Astrocyte (in vitro differentiated cells and primary cell): ENCODE measurements around the gene AFF2. TPM values are rescaled to one million over a fixed set of nuclear protein-coding genes. Genes with fewer than 3 reads are reported as not detected.

Source experiments
- DNase-seq: peaks from one replicate; pipeline ENCODE4 v3.0.0-alpha.2; 2010; ENCODE audit warnings: low read depth
- FAIRE-seq: peaks from 2 replicates; lab custom pipeline; 2011; peaks lifted over from hg19 to GRCh38; lab: Jason Lieb, UNC
- H2AFZ ChIP-seq: 2 replicates; pipeline ENCODE4 v1.6.0; 2012; ENCODE audit warnings: low read depth, low read length, inconsistent platforms
- H3K27ac ChIP-seq: 2 replicates; pipeline ENCODE4 v1.5.1; 2011; ENCODE audit warnings: low read depth, low read length, inconsistent platforms
- H3K27me3 ChIP-seq: 2 replicates; pipeline ENCODE4 v1.6.0; 2011; ENCODE audit warnings: low read length, inconsistent platforms; ENCODE audit not compliant: insufficient read depth
- H3K36me3 ChIP-seq: 2 replicates; pipeline ENCODE4 v1.5.1; 2011; ENCODE audit warnings: low read length, inconsistent platforms; ENCODE audit not compliant: insufficient read depth
- H3K4me1 ChIP-seq: 2 replicates; pipeline ENCODE4 v1.5.1; 2011; ENCODE audit warnings: low read length, inconsistent platforms; ENCODE audit not compliant: insufficient read depth
- H3K4me2 ChIP-seq: 2 replicates; pipeline ENCODE4 v1.6.0; 2012; ENCODE audit warnings: low read length, inconsistent platforms
- H3K4me3 ChIP-seq: 2 replicates; pipeline ENCODE4 v1.5.1; 2011; ENCODE audit warnings: low read depth, mild to moderate bottlenecking, low read length, inconsistent platforms; ENCODE audit not compliant: insufficient read depth
- H3K79me2 ChIP-seq: 2 replicates; pipeline ENCODE4 v1.6.0; 2012; ENCODE audit warnings: mild to moderate bottlenecking, low read length, inconsistent platforms; ENCODE audit not compliant: insufficient read depth
- H3K9ac ChIP-seq: 2 replicates; pipeline ENCODE4 v1.6.0; 2012; ENCODE audit warnings: mild to moderate bottlenecking, low read length, inconsistent platforms
- H3K9me3 ChIP-seq: 2 replicates; pipeline ENCODE4 v1.5.1; 2012; ENCODE audit warnings: low read depth, mild to moderate bottlenecking, low read length, inconsistent platforms; ENCODE audit not compliant: insufficient read depth
- H4K20me1 ChIP-seq: 2 replicates; pipeline ENCODE4 v1.6.0; 2012; ENCODE audit warnings: low read length, inconsistent platforms; ENCODE audit not compliant: insufficient read depth
- H3K27ac Mint-ChIP-seq: one replicate; pipeline ENCODE4 v1.8.0; 2021; ENCODE audit warnings: mild to moderate bottlenecking, mixed read lengths; ENCODE audit not compliant: unreplicated experiment
- H3K27me3 Mint-ChIP-seq: one replicate; pipeline ENCODE4 v1.8.0; 2021; ENCODE audit warnings: low read depth, mixed read lengths; ENCODE audit not compliant: unreplicated experiment
- H3K36me3 Mint-ChIP-seq: one replicate; pipeline ENCODE4 v1.8.0; 2021; ENCODE audit warnings: low read depth, mixed read lengths; ENCODE audit not compliant: unreplicated experiment
- H3K4me1 Mint-ChIP-seq: one replicate; pipeline ENCODE4 v1.8.0; 2021; ENCODE audit warnings: low read depth, mixed read lengths; ENCODE audit not compliant: unreplicated experiment
- H3K4me3 Mint-ChIP-seq: one replicate; pipeline ENCODE4 v1.8.0; 2021; ENCODE audit warnings: mild to moderate bottlenecking, moderate library complexity, mixed read lengths; ENCODE audit not compliant: unreplicated experiment
- H3K9me3 Mint-ChIP-seq: one replicate; pipeline ENCODE4 v1.8.0; 2021; ENCODE audit warnings: mild to moderate bottlenecking, mixed read lengths; ENCODE audit not compliant: unreplicated experiment
- CTCF ChIP-seq: IDR thresholded peaks from 2 replicates; pipeline ENCODE4 v1.5.1; 2011; ENCODE audit warnings: low read depth, mild to moderate bottlenecking, inconsistent platforms, low read length, moderate library complexity; ENCODE audit not compliant: insufficient read depth
- EZH2 ChIP-seq: IDR thresholded peaks from 2 replicates; pipeline ENCODE4 v1.6.1; 2012; ENCODE audit warnings: mild to moderate bottlenecking, low read length, inconsistent platforms; ENCODE audit not compliant: insufficient read depth
- total RNA-seq: library from RNA; stranded (reverse); gene quantifications from 2 replicates; pipeline ENCODE4 v1.2.1, GENCODE V29; 2021

The AFF2 gene
- total RNA-seq, 1 donor from 2014 or later, result 8.3 TPM

GRCh38 chrX:148632444-148632843 lies 132.0 kb downstream of the AFF2 start:
- H3K9ac ChIP-seq, result no peak overlapping the region
- Mint-ChIP-seq H3K9me3 (no peaks in the 10 kb centered on the region), H3K36me3 (no peaks in the 10 kb centered on the region), H3K4me1 (no peaks in the 10 kb centered on the region), H3K27me3 (no peaks in the 10 kb centered on the region), H3K4me3 (no peak overlapping the region), H3K27ac (no peak overlapping the region)
- H2AFZ ChIP-seq, result no peak overlapping the region
- H3K4me3 ChIP-seq, result no peak overlapping the region
- no peak overlapping the region for H3K4me2 ChIP-seq
- H3K27ac ChIP-seq, result no peak overlapping the region
- FAIRE-seq, result peak; percentile 58
- no peaks in the 10 kb centered on the region for H3K36me3 ChIP-seq
- H3K9me3 ChIP-seq, result no peaks in the 10 kb centered on the region
- H3K79me2 ChIP-seq, result no peaks in the 10 kb centered on the region
- H3K4me1 ChIP-seq, result no peaks in the 10 kb centered on the region
- no peaks in the 10 kb centered on the region for H4K20me1 ChIP-seq
- no peak for DNase-seq
- TF ChIP-seq CTCF, result no peak
- TF ChIP-seq EZH2, result no peak
- no peaks in the 10 kb centered on the region for H3K27me3 ChIP-seq

- Histone ChIP-seq H3K4me3 (no peak overlapping the region), H4K20me1 (no peaks in the 10 kb centered on the region), H3K4me2 (no peak overlapping the region), H3K9me3 (no peaks in the 10 kb centered on the region), H3K36me3 (no peaks in the 10 kb centered on the region), H3K9ac (no peak overlapping the region), H3K4me1 (no peaks in the 10 kb centered on the region), H3K27ac (no peak overlapping the region), H3K79me2 (no peaks in the 10 kb centered on the region), H2AFZ (no peak overlapping the region), H3K27me3 (no peaks in the 10 kb centered on the region)
- Mint-ChIP-seq H3K27ac (no peak overlapping the region), H3K27me3 (no peaks in the 10 kb centered on the region), H3K4me3 (no peak overlapping the region), H3K36me3 (peaks cover 1% of the 10 kb centered on the region), H3K4me1 (no peaks in the 10 kb centered on the region), H3K9me3 (no peaks in the 10 kb centered on the region)
- DNase-seq, result no peak
- FAIRE-seq, result peak; percentile 96
- TF ChIP-seq CTCF (no peak), EZH2 (no peak)
Observed at GRCh38 chrX:148633218-148633908, 132.9 kb downstream of the AFF2 start.

- Histone ChIP-seq H3K27ac (no peak overlapping the region), H3K27me3 (no peaks in the 10 kb centered on the region), H3K9me3 (no peaks in the 10 kb centered on the region), H3K4me2 (no peak overlapping the region), H3K36me3 (no peaks in the 10 kb centered on the region), H4K20me1 (no peaks in the 10 kb centered on the region), H3K4me3 (no peak overlapping the region), H3K9ac (no peak overlapping the region), H3K79me2 (no peaks in the 10 kb centered on the region), H3K4me1 (no peaks in the 10 kb centered on the region), H2AFZ (no peak overlapping the region)
- Mint-ChIP-seq H3K4me3 (no peak overlapping the region), H3K27me3 (no peaks in the 10 kb centered on the region), H3K9me3 (no peaks in the 10 kb centered on the region), H3K36me3 (peaks cover 1% of the 10 kb centered on the region), H3K27ac (no peak overlapping the region), H3K4me1 (no peaks in the 10 kb centered on the region)
- DNase-seq (no peak), FAIRE-seq (no peak)
- TF ChIP-seq CTCF (no peak), EZH2 (no peak)
Observed at GRCh38 chrX:148634591-148634990, 134.2 kb downstream of the AFF2 start.
